ENCODE data around the gene GPC6. TPM values are rescaled to one million over a fixed set of nuclear protein-coding genes. Genes with fewer than 3 reads are reported as not detected.

Gene GPC6
- polyA plus RNA-seq, 3 donors, result 54.9 to 59.5 (median 55.3) TPM

- DNase-seq, result no peak
These were observed 942.3 kb downstream of the GPC6 start for GRCh38 chr13:94168783-94169453.

- DNase-seq, result no peak
These were observed 943.0 kb downstream of the GPC6 start for GRCh38 chr13:94169454-94170144.

DNA sequence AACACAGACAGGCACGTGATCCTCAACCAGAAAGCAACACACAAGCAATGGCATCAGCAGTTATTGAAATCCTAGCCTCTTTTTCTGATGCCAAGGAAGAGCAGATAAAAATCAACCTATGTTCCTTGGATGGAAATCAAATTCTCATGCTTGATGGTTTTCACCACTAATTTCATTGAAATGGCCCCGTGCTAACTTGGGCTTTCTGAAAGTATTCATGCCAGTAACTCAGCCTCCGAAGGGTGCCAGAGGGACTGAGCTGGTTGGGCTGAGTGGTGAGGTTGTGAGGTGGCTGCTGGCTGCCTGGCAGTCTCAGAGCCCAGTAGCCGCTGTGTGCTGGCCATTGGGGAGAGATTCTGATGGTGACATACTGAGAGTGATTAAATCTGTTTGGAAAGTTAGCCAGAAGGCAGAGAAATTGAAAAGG lies 943.6 kb downstream of the GPC6 start:
- DNase-seq, result no peak

GRCh38 chr13:94172416-94172815 lies 945.8 kb downstream of the GPC6 start:
- peak; percentile 34 for DNase-seq

- no peak for DNase-seq
These were observed 946.8 kb downstream of the GPC6 start for GRCh38 chr13:94173312-94173854.

DNA sequence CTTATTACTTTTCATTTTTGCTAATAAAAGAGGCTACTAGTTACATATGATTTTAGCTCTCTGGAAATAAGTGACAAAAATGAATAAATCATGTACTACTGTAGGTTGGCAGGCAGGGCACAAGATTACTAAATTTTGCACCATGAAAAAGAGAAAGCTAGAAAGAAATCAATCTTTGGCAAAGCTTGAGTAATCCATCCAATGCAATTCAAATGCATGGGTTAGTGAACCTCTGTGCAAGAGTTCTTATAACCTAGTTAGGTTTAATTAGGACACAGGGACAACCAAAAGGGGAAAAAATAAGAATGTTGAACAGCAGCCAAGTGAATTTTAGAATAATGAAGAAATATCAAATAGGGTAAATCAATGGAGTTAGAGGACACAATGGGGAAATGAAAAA lies 947.4 kb downstream of the GPC6 start:
- no peak for DNase-seq

DNA sequence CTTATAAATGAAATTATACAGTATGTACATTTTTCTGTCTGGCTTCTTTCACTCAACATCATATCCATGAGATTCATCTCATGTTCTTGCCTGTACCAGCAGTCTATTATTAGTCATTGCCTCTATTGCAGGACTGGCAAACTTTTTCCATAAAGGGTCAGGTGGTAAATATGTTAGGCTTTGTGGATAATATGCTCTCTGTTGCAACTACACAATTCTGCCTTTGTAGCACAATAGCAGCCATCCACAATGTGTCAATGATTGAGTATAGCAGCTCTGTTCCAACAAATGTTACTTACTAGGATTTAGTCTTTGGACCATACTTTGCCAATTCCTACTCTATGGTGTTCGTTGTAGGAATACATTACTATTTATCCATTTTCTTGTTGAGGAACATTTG lies 948.5 kb downstream of the GPC6 start:
- no peak for DNase-seq

GRCh38 chr13:94176561-94176960 lies 950.0 kb downstream of the GPC6 start:
- no peak for DNase-seq

DNA sequence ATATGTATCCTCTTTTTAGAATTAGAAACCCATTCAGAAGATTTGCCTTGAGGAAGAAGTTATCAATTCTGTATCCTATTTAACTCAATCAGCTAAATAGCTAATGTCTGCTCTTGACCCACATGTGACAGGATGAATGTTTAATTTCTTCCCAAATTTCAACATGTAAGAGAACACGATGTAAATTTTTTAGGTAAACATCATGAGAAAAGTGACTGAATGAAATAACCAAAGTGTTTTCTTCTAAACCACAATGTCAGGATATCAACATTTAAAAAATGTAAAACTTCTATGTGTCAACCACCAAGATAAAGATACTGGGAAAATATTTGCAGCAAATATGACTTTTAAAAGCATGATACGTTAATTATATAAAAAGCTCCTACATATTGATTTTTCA lies 950.4 kb downstream of the GPC6 start:
- no peak for DNase-seq

DNA sequence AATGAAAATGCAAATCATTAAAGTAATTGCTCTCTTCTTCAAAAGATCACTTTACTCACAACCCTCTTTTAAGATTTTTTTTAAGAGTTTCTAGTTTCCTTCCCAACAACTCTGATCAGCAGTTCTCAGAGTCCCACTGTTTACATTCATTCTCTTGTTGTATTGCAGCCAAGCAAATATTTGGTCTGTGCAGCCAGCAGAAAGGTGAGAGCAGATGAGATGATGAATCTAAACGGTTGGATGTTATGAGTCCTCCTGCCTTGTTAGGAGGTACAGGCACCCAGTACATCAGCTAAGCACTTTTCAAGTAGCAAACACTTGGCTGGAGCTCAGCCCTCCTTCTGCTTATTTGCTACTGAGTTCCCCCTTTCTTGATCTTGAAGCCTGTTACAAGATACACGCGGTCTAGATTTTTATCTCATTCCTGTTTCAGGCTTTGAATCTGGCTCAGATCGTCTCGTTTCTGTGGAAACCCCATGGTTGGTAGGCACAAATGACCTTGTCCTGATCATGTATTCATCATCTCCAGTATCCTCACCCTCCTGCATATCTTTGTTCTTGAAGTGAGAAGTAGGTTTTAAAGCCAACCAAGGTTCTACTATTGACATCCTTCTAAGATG lies 952.1 kb downstream of the GPC6 start:
- no peak for DNase-seq

DNA sequence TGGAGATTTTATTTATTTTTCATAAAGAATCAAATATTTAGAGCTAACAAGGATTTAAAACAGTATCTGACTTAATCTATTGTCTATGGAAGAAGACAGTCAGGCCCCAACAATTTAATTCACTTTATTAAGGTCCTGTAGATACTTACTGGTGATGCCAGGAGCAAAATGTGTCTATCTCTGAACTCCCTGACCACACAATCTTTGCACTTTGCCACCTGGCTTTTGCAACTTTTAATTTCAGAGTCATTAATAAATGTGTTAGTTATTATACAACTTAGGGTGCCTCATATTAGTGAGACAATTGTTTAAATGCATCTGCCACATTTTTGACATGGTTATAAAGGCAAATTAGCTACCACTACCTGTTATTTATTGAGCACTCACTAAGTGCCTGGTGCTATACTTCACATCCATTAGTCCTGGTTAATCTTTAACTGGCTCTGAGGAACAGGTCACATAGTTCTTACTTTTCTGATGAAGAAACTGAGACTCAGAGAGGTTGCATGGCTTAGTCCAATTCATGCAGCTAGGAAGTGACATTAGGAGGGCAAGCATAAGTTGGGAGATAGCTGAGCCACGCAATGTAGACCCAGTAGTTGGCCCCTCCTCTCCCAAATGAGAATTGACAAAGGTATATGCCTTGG lies 955.0 kb downstream of the GPC6 start:
- DNase-seq, result no peak

DNA sequence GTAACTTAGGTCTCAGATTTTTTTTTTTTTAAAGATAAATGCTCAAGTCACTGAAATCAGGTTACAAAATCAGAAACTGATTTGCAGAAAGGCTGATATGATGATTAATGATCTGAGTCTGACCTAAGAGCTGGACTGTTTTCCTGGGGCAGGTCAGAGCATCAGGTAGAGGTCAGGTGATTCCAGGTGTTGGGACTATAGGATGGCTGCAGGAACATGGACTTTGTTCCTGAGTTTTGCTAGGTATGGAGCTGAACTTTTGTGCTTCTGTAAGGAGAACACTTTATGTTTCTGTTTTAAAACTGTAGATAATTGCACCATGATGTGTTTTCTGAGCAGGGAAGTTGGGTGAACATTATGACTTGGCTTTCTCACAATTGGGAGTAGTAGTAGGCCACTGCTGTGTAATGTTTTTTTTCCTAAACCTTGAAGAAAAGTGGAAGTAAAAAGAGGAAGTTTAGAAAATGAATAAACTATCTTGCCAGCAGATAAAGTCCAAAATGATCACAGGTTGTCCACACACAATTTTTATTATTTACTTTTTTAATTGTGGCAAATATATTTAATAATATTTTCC lies 955.7 kb downstream of the GPC6 start:
- DNase-seq, result no peak

GRCh38 chr13:94186470-94186869 lies 959.9 kb downstream of the GPC6 start:
- DNase-seq, result no peak

DNA sequence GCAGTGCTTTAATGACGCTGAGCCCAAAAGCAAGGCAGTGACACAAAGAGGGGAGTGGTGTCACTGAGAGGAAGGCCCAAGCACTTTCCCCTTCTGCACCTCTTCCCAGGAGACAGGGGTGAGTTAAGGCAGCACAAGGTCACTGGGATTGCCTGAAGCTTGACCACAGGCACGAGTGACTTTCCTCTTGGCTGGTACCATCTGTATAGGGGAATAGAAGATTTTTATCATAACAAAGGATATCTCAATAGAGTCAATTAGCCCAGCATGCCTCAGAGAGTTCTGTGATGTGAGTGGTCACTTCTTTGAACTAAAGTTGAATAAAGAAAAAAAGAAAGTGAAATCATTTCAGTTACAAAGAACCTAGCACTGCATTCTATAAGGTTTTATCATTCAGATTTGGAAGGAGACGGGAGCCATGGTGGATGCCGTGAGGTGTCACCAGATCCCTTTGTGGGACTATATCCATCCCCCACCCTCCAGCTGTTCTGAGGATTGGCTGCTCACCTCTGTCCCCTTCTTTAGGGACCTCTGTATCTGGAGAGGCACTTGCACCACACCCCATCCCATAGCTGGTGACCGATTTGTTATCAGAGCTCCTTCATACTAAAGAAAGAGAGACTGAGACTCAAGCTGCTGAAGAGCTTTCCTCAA lies 961.7 kb downstream of the GPC6 start:
- DNase-seq, result no peak

DNA sequence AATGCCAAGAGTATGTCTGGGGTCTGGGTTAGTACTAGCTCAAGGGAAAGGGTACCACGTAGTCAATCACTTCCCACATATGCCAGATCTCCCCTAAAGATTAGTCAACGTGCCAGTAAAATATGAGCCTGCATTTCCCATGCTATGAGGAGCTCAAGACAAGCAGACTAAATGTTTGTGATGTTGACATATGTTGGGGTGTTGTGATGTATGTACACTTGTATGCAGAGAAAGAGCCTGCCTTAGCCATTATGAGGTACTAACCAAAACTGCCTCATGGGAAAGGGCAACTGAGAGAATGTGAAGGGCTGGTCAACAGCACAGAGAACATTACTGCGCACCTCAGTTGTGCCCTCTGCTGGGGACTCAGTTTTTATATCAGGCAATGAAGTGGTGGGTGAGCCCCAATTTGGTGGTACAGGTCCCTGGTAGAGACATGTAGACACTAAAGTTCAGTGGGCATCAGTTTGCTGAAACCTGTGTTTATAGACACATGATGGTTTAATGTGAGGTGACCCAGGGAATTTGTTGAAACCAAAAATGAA lies 965.9 kb downstream of the GPC6 start:
- DNase-seq, result no peak

- DNase-seq, result no peak
These were observed 969.1 kb downstream of the GPC6 start for GRCh38 chr13:94195715-94196114.

DNA sequence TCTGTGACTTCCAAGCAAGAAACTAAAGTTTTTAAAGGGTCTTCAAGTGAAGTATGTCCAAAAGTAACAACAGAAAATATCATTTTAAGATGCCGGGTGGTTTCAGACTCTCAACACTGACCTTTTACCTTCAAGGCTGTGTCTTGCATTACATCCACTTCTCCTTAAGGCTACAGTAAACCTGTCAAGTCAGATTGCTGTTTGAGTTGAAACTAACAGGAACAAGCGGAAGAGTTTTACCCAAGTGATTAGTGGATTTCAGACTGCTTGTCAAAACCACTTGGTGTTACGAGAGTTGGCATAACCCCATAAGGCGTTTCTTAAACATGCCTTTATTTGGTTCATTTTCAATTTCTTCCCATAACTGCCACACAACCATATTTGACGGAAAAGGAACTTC lies 969.8 kb downstream of the GPC6 start:
- DNase-seq, result no peak

DNA sequence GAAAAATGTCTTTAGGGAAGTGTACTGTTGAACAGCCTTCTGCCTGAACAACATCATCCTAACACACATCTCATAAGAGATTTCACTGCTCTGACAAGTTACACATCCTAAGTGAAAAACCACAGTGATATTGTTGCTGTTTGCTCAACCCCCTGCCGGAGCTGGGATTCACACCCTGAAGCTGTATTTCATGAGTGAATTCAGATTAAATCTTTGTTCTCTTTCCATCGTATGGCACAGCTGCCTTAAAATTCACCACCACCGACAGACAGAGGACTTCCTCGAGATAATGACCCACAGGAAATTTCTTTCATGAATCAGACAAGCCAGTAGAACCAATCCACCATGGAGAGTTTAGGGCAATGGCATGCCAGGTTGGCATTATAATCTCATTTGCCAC lies 972.1 kb downstream of the GPC6 start:
- no peak for DNase-seq

GRCh38 chr13:94199135-94199534 lies 972.5 kb downstream of the GPC6 start:
- DNase-seq, result no peak

GRCh38 chr13:94201022-94201421 lies 974.4 kb downstream of the GPC6 start:
- no peak for DNase-seq

DNA sequence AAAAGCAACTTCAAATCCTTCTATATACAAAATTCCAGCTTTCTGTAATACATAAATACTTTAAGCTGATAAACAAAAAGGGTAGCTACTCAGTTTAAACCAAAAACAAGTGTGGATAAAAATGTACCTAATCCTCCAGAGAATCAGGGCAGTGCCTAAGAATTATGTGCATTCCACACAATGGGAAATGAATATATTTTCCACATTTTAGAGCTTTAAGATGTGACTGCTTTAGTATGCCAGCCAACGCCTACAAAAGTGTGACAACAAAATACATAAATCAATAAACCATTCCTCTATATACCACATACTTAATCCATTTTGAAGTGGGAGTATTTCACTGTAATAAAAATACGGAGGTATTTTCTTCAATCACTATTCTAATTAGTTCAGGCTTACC lies 977.6 kb downstream of the GPC6 start:
- no peak for DNase-seq

Measured in renal pelvis (tissue), 4 donors.